Measurements from ENCODE around the gene NOX3. TPM values are rescaled to one million over a fixed set of nuclear protein-coding genes. Genes with fewer than 3 reads are reported as not detected.

Gene NOX3
- total and polyA plus RNA-seq, 8 donors, result not detected

- Histone ChIP-seq H3K27me3 (no peaks in the 10 kb centered on the region), H3K4me3 (no peak overlapping the region), H3K4me1 (no peaks in the 10 kb centered on the region), H3K36me3 (no peaks in the 10 kb centered on the region), H3K9me3 (no peaks in the 10 kb centered on the region), H3K27ac (peak overlapping the region in 1 of 4 donors; percentile 20)
- DNase-seq (no peak), FAIRE-seq (no peak), ATAC-seq (peak in 2 of 4 donors; percentile 57 to 63)
- WGBS, 2 donors, result 57 to 58% methylated on average over 3 of the region's 3 CpGs
- TF ChIP-seq CTCF (IDR thresholded peaks at IDR 0.05), result no peak
- intact Hi-C loops (cut with DNase I), result no loop called here
Measured at GRCh38 chr6:155417454-155417853, 38.2 kb downstream of the NOX3 start.

GRCh38 chr6:155415953-155416352, 39.7 kb downstream of the NOX3 start:
- FAIRE-seq, result no peak
- H3K4me1 ChIP-seq, result no peaks in the 10 kb centered on the region
- H3K27me3 ChIP-seq, result no peaks in the 10 kb centered on the region
- no peak overlapping the region for H3K27ac ChIP-seq
- no peak for DNase-seq
- no peak overlapping the region for H3K4me3 ChIP-seq
- no peaks in the 10 kb centered on the region for H3K36me3 ChIP-seq
- H3K9me3 ChIP-seq, result no peaks in the 10 kb centered on the region
- WGBS, 2 donors, result 77 to 88% methylated on average over 4 of the region's 4 CpGs
- ATAC-seq, result no peak
- TF ChIP-seq CTCF (IDR thresholded peaks at IDR 0.05), result no peak
- intact Hi-C loops (cut with DNase I), result no loop called here

DNA sequence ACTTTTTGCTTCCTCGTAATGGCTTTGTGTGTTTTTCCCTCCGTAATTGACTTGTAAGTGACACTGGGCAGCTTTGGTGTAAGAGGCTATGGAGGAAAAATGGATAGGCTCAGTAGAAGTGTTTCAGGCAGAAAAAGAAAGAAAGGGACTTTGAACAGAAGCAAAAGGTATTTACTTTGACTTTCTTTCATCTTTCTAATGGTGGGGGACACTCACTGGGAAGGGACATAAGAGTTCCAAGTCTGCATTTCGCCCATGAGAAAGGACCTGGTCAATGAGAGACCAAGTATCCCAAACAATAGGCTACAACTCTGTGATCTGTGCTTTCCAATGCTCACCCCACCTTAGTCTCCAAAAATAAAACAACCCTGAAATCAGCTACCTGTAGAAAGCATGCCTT, 41.6 kb downstream of the NOX3 start:
- TF ChIP-seq CTCF (IDR thresholded peaks at IDR 0.05), result no peak
- H3K27ac ChIP-seq, result no peak overlapping the region
- DNase-seq, result no peak
- H3K4me1 ChIP-seq, result no peaks in the 10 kb centered on the region
- intact Hi-C loops (cut with DNase I), result no loop called here
- no peaks in the 10 kb centered on the region for H3K9me3 ChIP-seq
- no peak for FAIRE-seq
- H3K4me3 ChIP-seq, result no peak overlapping the region
- H3K36me3 ChIP-seq, result no peaks in the 10 kb centered on the region
- 61 to 72% methylated on average over 3 of the region's 3 CpGs for WGBS, 2 donors
- H3K27me3 ChIP-seq, result no peaks in the 10 kb centered on the region
- no peak for ATAC-seq

- intact Hi-C loops (cut with DNase I), result no loop called here
- no peaks in the 10 kb centered on the region for H3K9me3 ChIP-seq
- no peaks in the 10 kb centered on the region for H3K27me3 ChIP-seq
- H3K27ac ChIP-seq, result no peak overlapping the region
- ATAC-seq (no peak), FAIRE-seq (no peak), DNase-seq (no peak)
- no peak for TF ChIP-seq CTCF (IDR thresholded peaks at IDR 0.05)
- WGBS, 2 donors, result 85 to 89% methylated on average over 1 of the region's 1 CpG
- H3K4me3 ChIP-seq, result no peak overlapping the region
- no peaks in the 10 kb centered on the region for H3K36me3 ChIP-seq
- H3K4me1 ChIP-seq, result no peaks in the 10 kb centered on the region
Measured at GRCh38 chr6:155412335-155412734, 43.3 kb downstream of the NOX3 start.

- no peaks in the 10 kb centered on the region for H3K9me3 ChIP-seq
- no peaks in the 10 kb centered on the region for H3K4me1 ChIP-seq
- H3K4me3 ChIP-seq, result no peak overlapping the region
- ATAC-seq, result no peak
- DNase-seq, result no peak
- FAIRE-seq, result no peak
- no peaks in the 10 kb centered on the region for H3K27me3 ChIP-seq
- no peaks in the 10 kb centered on the region for H3K36me3 ChIP-seq
- WGBS, 2 donors, result 59 to 64% methylated on average over 10 of the region's 10 CpGs
- no peak overlapping the region for H3K27ac ChIP-seq
- intact Hi-C loops (cut with DNase I), result no loop called here
- TF ChIP-seq CTCF (IDR thresholded peaks at IDR 0.05), result no peak
Measured at GRCh38 chr6:155411154-155412052, 44.2 kb downstream of the NOX3 start.

Measured in pancreas (tissue), 10 donors.